IMR-90 (cell line): ENCODE results near the gene CHAF1B. TPM values are rescaled to one million over a fixed set of nuclear protein-coding genes. Genes with fewer than 3 reads are reported as not detected.

Source experiments
- ATAC-seq: fragments of 200-7000 bp; cut with Tn5 transposase; 2 replicates; pipeline ENCODE4 v1.9.1; 2020; ENCODE audit warnings: low read depth, mild to moderate bottlenecking, moderate library complexity
- BruUV-seq: library from RNA; stranded (reverse); fragments of 400-500 nt; replicated peaks from 2 replicates; lab custom pipeline; 2021; lab: Mats Ljungman, UMichigan
- CTCF ChIA-PET: fragments of 300-600 bp; formaldehyde crosslinking; extraction: SDS; loops from one replicate; lab custom pipeline; 2021; ENCODE audit warnings: antibody characterized with exemption; lab: Yijun Ruan, JAX
- POLR2A ChIA-PET: fragments of 300-600 bp; sonication (Branson Sonifier 250); formaldehyde crosslinking; loops from one replicate; lab custom pipeline; 2022; ENCODE audit warnings: antibody characterized with exemption; ENCODE audit not compliant: unreplicated experiment; lab: Charles Lee
- DNase-seq: peaks from one replicate; pipeline ENCODE4 v3.0.0; 2013
- H2AFZ ChIP-seq: replicated peaks from 2 replicates; pipeline ENCODE3; 2013; ENCODE audit warnings: low read length, mild to moderate bottlenecking; ENCODE audit not compliant: poor library complexity
- H2AK5ac ChIP-seq: 2 replicates; pipeline ENCODE4 v1.6.1; 2013; ENCODE audit warnings: low read depth, low read length, inconsistent platforms
- H2AK9ac ChIP-seq: replicated peaks from 2 replicates; pipeline ENCODE3; 2013; ENCODE audit warnings: mild to moderate bottlenecking, low read depth, low read length, moderate library complexity; ENCODE audit not compliant: poor library complexity
- H2BK120ac ChIP-seq: 2 replicates; pipeline ENCODE4 v1.6.1; 2013; ENCODE audit warnings: low read depth, low read length, inconsistent platforms
- H2BK15ac ChIP-seq: 3 replicates; pipeline ENCODE4 v1.6.1; 2013; ENCODE audit warnings: low read depth, low read length, inconsistent platforms
- H2BK20ac ChIP-seq: 2 replicates; pipeline ENCODE4 v1.6.1; 2013; ENCODE audit warnings: low read depth, mild to moderate bottlenecking, inconsistent platforms, low read length, moderate library complexity
- H2BK5ac ChIP-seq: 2 replicates; pipeline ENCODE4 v1.6.1; 2013; ENCODE audit warnings: mild to moderate bottlenecking, low read depth, low read length, inconsistent platforms; ENCODE audit not compliant: poor library complexity, severe bottlenecking
- H3K14ac ChIP-seq: replicated peaks from 2 replicates; pipeline ENCODE4 v1.6.1; 2013; ENCODE audit warnings: low read depth, low read length, inconsistent platforms
- H3K18ac ChIP-seq: 2 replicates; pipeline ENCODE4 v1.6.1; 2013; ENCODE audit warnings: low read depth, low read length, control low read depth
- H3K23ac ChIP-seq: 2 replicates; pipeline ENCODE4 v1.6.1; 2013; ENCODE audit warnings: low read depth, low read length, inconsistent platforms
- H3K27ac ChIP-seq: 2 replicates; pipeline ENCODE4 v1.5.1; 2013; ENCODE audit warnings: mild to moderate bottlenecking, control low read depth, low read length; ENCODE audit not compliant: insufficient read depth
- H3K27me3 ChIP-seq: 2 replicates; pipeline ENCODE4 v1.6.1; 2013; ENCODE audit warnings: low read length; ENCODE audit not compliant: control insufficient read depth, insufficient read depth
- H3K36me3 ChIP-seq: 2 replicates; pipeline ENCODE4 v1.6.1; 2013; ENCODE audit warnings: low read length, mixed read lengths; ENCODE audit not compliant: control insufficient read depth, insufficient read depth
- H3K4ac ChIP-seq: 2 replicates; pipeline ENCODE4 v1.6.1; 2013; ENCODE audit warnings: low read depth, low read length, inconsistent platforms
- H3K4me1 ChIP-seq: 2 replicates; pipeline ENCODE4 v1.6.1; 2013; ENCODE audit warnings: low read length, mixed read lengths; ENCODE audit not compliant: control insufficient read depth, insufficient read depth
- H3K4me2 ChIP-seq: 2 replicates; pipeline ENCODE4 v1.6.1; 2013; ENCODE audit warnings: low read depth, mild to moderate bottlenecking, control low read depth, low read length, moderate library complexity
- H3K4me3 ChIP-seq: 2 replicates; pipeline ENCODE4 v1.5.1; 2013; ENCODE audit warnings: low read depth, mild to moderate bottlenecking, control low read depth, low read length, moderate library complexity; ENCODE audit not compliant: insufficient read depth
- H3K56ac ChIP-seq: 2 replicates; pipeline ENCODE4 v1.6.1; 2013; ENCODE audit warnings: low read length, inconsistent platforms; ENCODE audit not compliant: insufficient read depth; ENCODE audit errors: extremely low read depth
- H3K79me1 ChIP-seq, 2 experiments: 2 replicates each; pipeline ENCODE4 v1.6.1; 2013; ENCODE audit warnings: low read length in 2 of 2, inconsistent platforms in 1 of 2, low read depth in 1 of 2
- H3K9ac ChIP-seq: 2 replicates; pipeline ENCODE4 v1.6.1; 2013; ENCODE audit warnings: low read depth, low read length, control low read depth
- H3K9me1 ChIP-seq: 2 replicates; pipeline ENCODE4 v1.6.1; 2013; ENCODE audit warnings: low read length, inconsistent platforms; ENCODE audit not compliant: insufficient read depth
- H3K9me3 ChIP-seq: 2 replicates; pipeline ENCODE4 v1.6.1; 2013; ENCODE audit warnings: low read length; ENCODE audit not compliant: control insufficient read depth, insufficient read depth
- H4K20me1 ChIP-seq: 2 replicates; pipeline ENCODE4 v1.6.1; 2013; ENCODE audit warnings: low read length, inconsistent platforms; ENCODE audit not compliant: insufficient read depth
- H4K5ac ChIP-seq: 2 replicates; pipeline ENCODE4 v1.6.1; 2013; ENCODE audit warnings: mild to moderate bottlenecking, low read depth, low read length, control low read depth
- H4K8ac ChIP-seq, 2 experiments: 2 replicates each; pipeline ENCODE4 v1.6.1; 2013; ENCODE audit warnings: low read depth in 2 of 2, low read length in 2 of 2, control low read depth in 1 of 2, inconsistent platforms in 1 of 2
- H4K91ac ChIP-seq: 2 replicates; pipeline ENCODE4 v1.6.1; 2013; ENCODE audit warnings: low read depth, low read length, inconsistent platforms; ENCODE audit not compliant: insufficient read depth
- BHLHE40 ChIP-seq: fragments of 150-350 bp; IDR thresholded peaks from 2 replicates; pipeline ENCODE4 v1.6.1; 2016; ENCODE audit warnings: mild to moderate bottlenecking, low read depth, low read length
- MAFK ChIP-seq: IDR thresholded peaks from 2 replicates; pipeline ENCODE4 v1.6.1; 2012; ENCODE audit warnings: low read depth, low read length, improper control_type of control experiment
- POLR2A ChIP-seq: IDR thresholded peaks from 2 replicates; pipeline ENCODE4 v1.6.1; 2012; ENCODE audit warnings: mild to moderate bottlenecking, low read depth, low read length
- RCOR1 ChIP-seq: IDR thresholded peaks from 2 replicates; pipeline ENCODE4 v1.6.1; 2012; ENCODE audit warnings: mild to moderate bottlenecking, low read length, improper control_type of control experiment; ENCODE audit not compliant: insufficient replicate concordance
- WGBS, 2 experiments: methylation state at CpG; one replicate each; pipeline versions ENCODE4 v1.1.5 to v1.1.7; 2013; ENCODE audit warnings: missing lambda C conversion rate in 2 of 2; ENCODE audit not compliant: insufficient read length in 1 of 2; ENCODE audit errors: extremely low coverage in 2 of 2; 5-methylcytosine and 5-hydroxymethylcytosine counted together
- dilution Hi-C: fragments of 300-500 bp; cut with HindIII; formaldehyde crosslinking; loops from one replicate; pipeline ENCODE4 v1.14.3; 2018; ENCODE audit warnings: low sequenced_read_pairs; ENCODE audit not compliant: unreplicated experiment
- in situ Hi-C: fragments of 300-500 bp; cut with MboI; formaldehyde crosslinking; loops from 3 replicates; pipeline ENCODE4 v1.14.3; 2019; ENCODE audit warnings: low sequenced_read_pairs, inconsistent platforms, mixed read lengths
- intact Hi-C: fragments of 100-400 bp; cut with micrococcal nuclease; formaldehyde crosslinking; loops from 2 replicates; pipeline ENCODE4 v1.10.0; 2022
- polyA plus RNA-seq, 3 experiments: library from polyadenylated mRNA; depleted of rRNA; stranded (reverse); fragments of >200 nt; gene quantifications; 2 replicates each; pipeline ENCODE4 v1.2.3, GENCODE V29; 2012; ENCODE audit warnings: low replicate concordance in 1 of 3
- total RNA-seq: library from RNA; depleted of rRNA; stranded (reverse); fragments of >200 nt; gene quantifications from 2 replicates; pipeline ENCODE4 v1.2.3, GENCODE V29; 2012

The CHAF1B gene
- total and polyA plus RNA-seq, 2 of the 4 experiments (the other 2 are of a cell fraction): 4.5 to 6.4 TPM

- no peaks in the 10 kb centered on the region for H3K27me3 ChIP-seq
- no peak overlapping the region for H3K4me2 ChIP-seq
- no peak overlapping the region for H2AFZ ChIP-seq
- H3K79me1 ChIP-seq: 0 out of 4 replicates have a peak, but pooled peaks cover 0 to 3% of the 10 kb centered on the region in 2 experiments
- peaks cover 7% of the 10 kb centered on the region for H3K36me3 ChIP-seq
- no peak overlapping the region for H3K27ac ChIP-seq
- H2BK15ac ChIP-seq: no peak overlapping the region
- no peak overlapping the region for H3K23ac ChIP-seq
- no peak overlapping the region for H2BK20ac ChIP-seq
- ChIA-PET POLR2A (no interaction called here), CTCF (no interaction called here)
- no peak overlapping the region for H3K9ac ChIP-seq
- no peak overlapping the region for H3K14ac ChIP-seq
- H3K9me1 ChIP-seq: 0 out of 2 replicates have a peak, but pooled peaks cover 3% of the 10 kb centered on the region
- TF ChIP-seq RCOR1 (no peak), MAFK (no peak), POLR2A (no peak), BHLHE40 (no peak)
- H4K20me1 ChIP-seq: no peaks in the 10 kb centered on the region
- no peak overlapping the region for H2AK5ac ChIP-seq
- intact Hi-C loops: no loop called here
- dilution Hi-C loops: no loop called here
- no peak overlapping the region for H3K4me3 ChIP-seq
- H4K5ac ChIP-seq: no peak overlapping the region
- 90% methylated on average over 4 of the region's 8 CpGs; no CpG with 5 or more reads in 1 of the 2 experiments for WGBS, 2 experiments
- H3K9me3 ChIP-seq: no peaks in the 10 kb centered on the region
- no peak overlapping the region for H4K8ac ChIP-seq
- in situ Hi-C loops: no loop called here
- no peak overlapping the region for H3K18ac ChIP-seq
- no peak for ATAC-seq
- H3K56ac ChIP-seq: no peak overlapping the region
- H3K4ac ChIP-seq: no peak overlapping the region
- H2BK120ac ChIP-seq: no peak overlapping the region
- DNase-seq: no peak
- no peak overlapping the region for H2AK9ac ChIP-seq
- H3K4me1 ChIP-seq: no peaks in the 10 kb centered on the region
- H2BK5ac ChIP-seq: no peak overlapping the region
- H4K91ac ChIP-seq: no peak overlapping the region
- BruUV-seq: no TSS peak
These were observed 15.5 kb downstream of the CHAF1B start for GRCh38 chr21:36400719-36401118.
